ENCODE measurements around the gene PSMD12.

DNA sequence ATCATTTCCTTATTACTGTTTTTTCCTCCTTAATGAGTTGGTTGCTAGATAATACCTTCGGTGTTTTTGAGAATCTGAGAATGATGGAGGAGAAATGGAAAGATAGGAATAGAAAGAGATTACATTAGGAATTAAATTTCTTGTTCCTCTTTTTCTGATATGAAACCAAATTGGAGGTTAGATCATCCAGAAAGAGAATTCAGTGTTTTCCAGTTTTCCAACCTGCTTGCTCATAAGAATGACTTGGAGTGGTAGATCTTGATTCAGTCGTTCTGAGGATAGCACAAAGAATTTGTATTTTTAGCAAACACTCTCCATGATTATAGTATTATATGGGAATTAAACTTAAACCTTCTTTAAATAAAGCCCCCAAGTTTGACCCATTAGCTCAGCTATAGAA is 46.6 kb upstream of the PSMD12 start:
- TF ChIP-seq, protein P1, sequence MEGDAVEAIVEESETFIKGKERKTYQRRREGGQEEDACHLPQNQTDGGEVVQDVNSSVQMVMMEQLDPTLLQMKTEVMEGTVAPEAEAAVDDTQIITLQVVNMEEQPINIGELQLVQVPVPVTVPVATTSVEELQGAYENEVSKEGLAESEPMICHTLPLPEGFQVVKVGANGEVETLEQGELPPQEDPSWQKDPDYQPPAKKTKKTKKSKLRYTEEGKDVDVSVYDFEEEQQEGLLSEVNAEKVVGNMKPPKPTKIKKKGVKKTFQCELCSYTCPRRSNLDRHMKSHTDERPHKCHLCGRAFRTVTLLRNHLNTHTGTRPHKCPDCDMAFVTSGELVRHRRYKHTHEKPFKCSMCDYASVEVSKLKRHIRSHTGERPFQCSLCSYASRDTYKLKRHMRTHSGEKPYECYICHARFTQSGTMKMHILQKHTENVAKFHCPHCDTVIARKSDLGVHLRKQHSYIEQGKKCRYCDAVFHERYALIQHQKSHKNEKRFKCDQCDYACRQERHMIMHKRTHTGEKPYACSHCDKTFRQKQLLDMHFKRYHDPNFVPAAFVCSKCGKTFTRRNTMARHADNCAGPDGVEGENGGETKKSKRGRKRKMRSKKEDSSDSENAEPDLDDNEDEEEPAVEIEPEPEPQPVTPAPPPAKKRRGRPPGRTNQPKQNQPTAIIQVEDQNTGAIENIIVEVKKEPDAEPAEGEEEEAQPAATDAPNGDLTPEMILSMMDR (IDR thresholded peaks at IDR 0.05 in 2 of 3, conservative IDR thresholded peaks at IDR 0.05 in 1 of 3; ENCODE audit: insufficient read depth in 2 of 3, low read depth in 1 of 3, low read length in 3 of 3) = no peak
- TF ChIP-seq POLR2A (conservative IDR thresholded peaks at IDR 0.05) (no peak), FOSL1 (tag; conservative IDR thresholded peaks at IDR 0.05) (no peak), MYC (IDR thresholded peaks at IDR 0.05; ENCODE audit: low read depth, low read length) (no peak), MYC (CRISPR knock-in tag; IDR thresholded peaks at IDR 0.05; ENCODE audit: borderline replicate concordance, low read depth) (no peak), EGR1 (conservative IDR thresholded peaks at IDR 0.05) (no peak), CHD1 (IDR thresholded peaks at IDR 0.05; ENCODE audit: low read length) (no peak)

All from K562 (cell line).